Fibroblast of lung (primary cell): ENCODE data around the gene AKAP12. TPM values are rescaled to one million over a fixed set of nuclear protein-coding genes. Genes with fewer than 3 reads are reported as not detected.

Experiments used
- DNase-seq, 2 donors: peaks; one replicate each; pipeline versions ENCODE4 v3.0.0 to v3.0.0-alpha.2; 2010; ENCODE audit warnings: low read depth in 2 of 2
- H2AFZ ChIP-seq: 2 replicates; pipeline ENCODE4 v1.5.1; 2012; ENCODE audit warnings: low read length, control low read depth, inconsistent platforms
- H3K27ac ChIP-seq: 2 replicates; pipeline ENCODE4 v1.5.1; 2011; ENCODE audit warnings: low read length, control low read depth; ENCODE audit not compliant: insufficient read depth
- H3K27me3 ChIP-seq: 2 replicates; pipeline ENCODE4 v1.5.1; 2011; ENCODE audit warnings: mild to moderate bottlenecking, low read length; ENCODE audit not compliant: control insufficient read depth, insufficient read depth
- H3K36me3 ChIP-seq: 2 replicates; pipeline ENCODE4 v1.5.1; 2011; ENCODE audit warnings: low read length; ENCODE audit not compliant: control insufficient read depth, insufficient read depth
- H3K4me1 ChIP-seq: 2 replicates; pipeline ENCODE4 v1.5.1; 2011; ENCODE audit warnings: low read length; ENCODE audit not compliant: control insufficient read depth, insufficient read depth; ENCODE audit errors: extremely low read depth
- H3K4me2 ChIP-seq: 2 replicates; pipeline ENCODE4 v1.5.1; 2011; ENCODE audit warnings: low read length, control low read depth; ENCODE audit not compliant: insufficient read depth; ENCODE audit errors: extremely low read depth
- H3K4me3 ChIP-seq, 4 experiments: fragments of 200-600 bp in 1 of 4; sonication (generic) in 1 of 4; replicated peaks in 1 of 4; 2 replicates each; pipeline ENCODE4 v1.5.1; 2011 to 2016; ENCODE audit warnings: low read length in 4 of 4, low read depth in 3 of 4, mild to moderate bottlenecking in 3 of 4, control low read depth in 2 of 4, inconsistent platforms in 1 of 4, mixed read lengths in 1 of 4; ENCODE audit not compliant: insufficient read depth in 1 of 4; ENCODE audit errors: control extremely low read depth in 1 of 4
- H3K79me2 ChIP-seq: 2 replicates; pipeline ENCODE4 v1.5.1; 2012; ENCODE audit warnings: mild to moderate bottlenecking, low read length, inconsistent platforms; ENCODE audit not compliant: control insufficient read depth, insufficient read depth
- H3K9ac ChIP-seq: 2 replicates; pipeline ENCODE4 v1.5.1; 2011; ENCODE audit warnings: mild to moderate bottlenecking, low read length, control low read depth; ENCODE audit not compliant: insufficient read depth
- H3K9me3 ChIP-seq: 2 replicates; pipeline ENCODE4 v1.5.1; 2012; ENCODE audit warnings: low read depth, low read length; ENCODE audit not compliant: control insufficient read depth, insufficient read depth
- H4K20me1 ChIP-seq: 2 replicates; pipeline ENCODE4 v1.5.1; 2011; ENCODE audit warnings: low read length; ENCODE audit not compliant: control insufficient read depth, insufficient read depth; ENCODE audit errors: extremely low read depth
- EZH2 ChIP-seq: IDR thresholded peaks from 2 replicates; pipeline ENCODE4 v1.5.1; 2012; ENCODE audit warnings: low read length, control low read depth, mild to moderate bottlenecking; ENCODE audit errors: missing control alignments
- polyA plus RNA-seq, 2 donors: library from polyadenylated mRNA; depleted of rRNA in 1 of 2; stranded (reverse) in 1 of 2; unstranded in 1 of 2; fragments of >200 nt; gene quantifications; 2 replicates each; pipeline ENCODE4 v1.2.1, GENCODE V29; 2011 to 2012; ENCODE audit warnings: missing spikeins in 1 of 2
- total RNA-seq: library from RNA; depleted of rRNA; stranded (reverse); fragments of >200 nt; gene quantifications from 2 replicates; pipeline ENCODE4 v1.2.1, GENCODE V29; 2014
- TF ChIP-seq, protein P1 (sequence below), 2 donors: IDR thresholded peaks in 1 of 2; conservative IDR thresholded peaks in 1 of 2; 1 replicate in 1 of 2; 2 replicates in 1 of 2; pipeline ENCODE4 v1.5.1; 2011 to 2012; ENCODE audit warnings: low read length in 2 of 2, control low read depth in 1 of 2, inconsistent platforms in 1 of 2, low read depth in 1 of 2, mild to moderate bottlenecking in 1 of 2

Gene AKAP12
- total and polyA plus RNA-seq, 2 donors (not counting 1 experiment from before 2014, with no cell fraction given), result 68.5 to 133 TPM

DNA sequence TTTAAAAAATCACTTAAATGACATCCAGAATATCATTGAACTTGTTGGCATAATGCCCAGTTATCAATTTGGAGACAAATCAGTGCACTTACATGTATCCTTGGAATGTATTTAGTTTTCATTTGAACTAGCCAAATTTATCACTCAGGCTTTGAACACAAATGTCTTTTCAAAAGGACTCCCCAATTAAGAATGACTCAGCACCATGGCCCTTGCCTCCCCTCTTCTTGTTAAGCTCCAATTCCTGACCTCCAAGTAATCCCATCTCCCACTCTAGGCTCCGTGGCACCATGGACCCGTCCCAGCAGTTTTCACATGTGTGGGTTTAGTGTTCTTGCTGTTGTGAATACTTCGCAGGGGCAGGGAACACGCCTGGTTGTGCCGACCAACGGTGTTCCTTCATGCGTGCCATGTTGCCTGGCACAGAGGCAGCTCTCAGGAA, 2.7 kb downstream of the AKAP12 start:
- H3K9me3 ChIP-seq, result no peaks in the 10 kb centered on the region
- peaks cover 17% of the 10 kb centered on the region for H3K79me2 ChIP-seq
- H3K4me1 ChIP-seq, result peaks cover 3% of the 10 kb centered on the region
- H3K4me3 ChIP-seq, result peak overlapping the region in 2 of 4 experiments; percentile 76 to 89
- no peak overlapping the region for H3K27ac ChIP-seq
- no peak overlapping the region for H3K9ac ChIP-seq
- H3K4me2 ChIP-seq, result peak overlapping the region; percentile 51
- H2AFZ ChIP-seq, result no peak overlapping the region
- H3K27me3 ChIP-seq, result no peaks in the 10 kb centered on the region
- TF ChIP-seq, protein P1, sequence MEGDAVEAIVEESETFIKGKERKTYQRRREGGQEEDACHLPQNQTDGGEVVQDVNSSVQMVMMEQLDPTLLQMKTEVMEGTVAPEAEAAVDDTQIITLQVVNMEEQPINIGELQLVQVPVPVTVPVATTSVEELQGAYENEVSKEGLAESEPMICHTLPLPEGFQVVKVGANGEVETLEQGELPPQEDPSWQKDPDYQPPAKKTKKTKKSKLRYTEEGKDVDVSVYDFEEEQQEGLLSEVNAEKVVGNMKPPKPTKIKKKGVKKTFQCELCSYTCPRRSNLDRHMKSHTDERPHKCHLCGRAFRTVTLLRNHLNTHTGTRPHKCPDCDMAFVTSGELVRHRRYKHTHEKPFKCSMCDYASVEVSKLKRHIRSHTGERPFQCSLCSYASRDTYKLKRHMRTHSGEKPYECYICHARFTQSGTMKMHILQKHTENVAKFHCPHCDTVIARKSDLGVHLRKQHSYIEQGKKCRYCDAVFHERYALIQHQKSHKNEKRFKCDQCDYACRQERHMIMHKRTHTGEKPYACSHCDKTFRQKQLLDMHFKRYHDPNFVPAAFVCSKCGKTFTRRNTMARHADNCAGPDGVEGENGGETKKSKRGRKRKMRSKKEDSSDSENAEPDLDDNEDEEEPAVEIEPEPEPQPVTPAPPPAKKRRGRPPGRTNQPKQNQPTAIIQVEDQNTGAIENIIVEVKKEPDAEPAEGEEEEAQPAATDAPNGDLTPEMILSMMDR (conservative IDR thresholded peaks at IDR 0.05 in 1 of 2, IDR thresholded peaks at IDR 0.05 in 1 of 2; ENCODE audit: low read depth in 1 of 2, low read length in 2 of 2), result no peak
- TF ChIP-seq EZH2, result no peak
- no peaks in the 10 kb centered on the region for H4K20me1 ChIP-seq
- DNase-seq, result peak in 1 of 2 donors; percentile 68
- H3K36me3 ChIP-seq, result no peaks in the 10 kb centered on the region

DNA sequence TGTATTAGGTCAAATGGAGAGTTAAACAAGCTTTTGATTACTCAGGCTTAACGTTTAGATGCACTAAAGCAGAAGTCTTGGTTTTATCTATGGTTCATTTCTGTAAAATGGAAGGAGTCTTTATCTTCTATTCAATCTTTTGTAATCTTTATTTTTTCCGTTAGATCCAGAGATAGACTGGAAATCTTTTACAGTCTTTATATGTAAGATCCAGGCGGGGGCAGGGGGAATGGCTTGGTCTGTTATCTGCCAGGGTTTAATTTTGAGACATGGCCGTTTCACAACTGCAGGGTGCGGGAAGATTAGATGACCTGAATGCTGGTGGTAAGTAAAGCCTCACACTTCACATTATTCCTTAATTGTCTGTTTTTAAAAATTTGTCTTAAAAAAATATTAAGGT, 3.7 kb downstream of the AKAP12 start:
- H2AFZ ChIP-seq, result no peak overlapping the region

DNA sequence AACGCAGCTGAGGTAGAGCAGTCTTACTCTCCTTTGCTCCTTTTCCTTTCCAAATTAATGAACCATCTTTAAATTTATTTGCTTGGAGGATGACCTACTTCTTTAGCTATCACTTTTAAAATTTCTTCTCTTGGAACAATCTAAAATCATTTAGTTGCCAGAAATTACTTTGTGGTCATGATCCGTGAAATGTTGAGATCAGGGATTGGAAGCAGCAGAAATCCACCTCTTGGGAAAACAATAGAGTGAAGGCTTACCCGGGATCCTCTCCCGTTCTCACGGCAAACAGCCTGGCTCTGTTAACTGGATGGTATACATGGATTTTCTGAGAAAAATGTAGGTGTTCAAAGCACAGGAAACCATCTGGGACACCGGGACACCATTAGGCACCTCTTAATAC, 7.7 kb downstream of the AKAP12 start:
- TF ChIP-seq, protein P1 (conservative IDR thresholded peaks at IDR 0.05 in 1 of 2, IDR thresholded peaks at IDR 0.05 in 1 of 2; ENCODE audit: low read depth in 1 of 2, low read length in 2 of 2), result no peak
- no peak for TF ChIP-seq EZH2
- Histone ChIP-seq H3K9me3 (no peaks in the 10 kb centered on the region), H3K4me3 (no peak overlapping the region), H3K27ac (no peak overlapping the region), H4K20me1 (no peaks in the 10 kb centered on the region), H3K4me2 (no peak overlapping the region), H3K79me2 (peaks cover 7% of the 10 kb centered on the region), H3K4me1 (no peaks in the 10 kb centered on the region), H3K27me3 (no peaks in the 10 kb centered on the region), H2AFZ (no peak overlapping the region), H3K9ac (no peak overlapping the region), H3K36me3 (no peaks in the 10 kb centered on the region)
- DNase-seq, result peak in 1 of 2 donors; percentile 51

More for the DNA sequence above, 3.7 kb downstream of the AKAP12 start:
- Histone ChIP-seq H3K27me3 (no peaks in the 10 kb centered on the region), H3K4me3 (no peak overlapping the region), H3K4me1 (peaks cover 3% of the 10 kb centered on the region), H3K27ac (no peak overlapping the region), H4K20me1 (no peaks in the 10 kb centered on the region), H3K9me3 (no peaks in the 10 kb centered on the region), H3K36me3 (no peaks in the 10 kb centered on the region), H3K9ac (no peak overlapping the region), H3K4me2 (no peak overlapping the region), H3K79me2 (peaks cover 17% of the 10 kb centered on the region)
- no peak for DNase-seq
- TF ChIP-seq, protein P1 (conservative IDR thresholded peaks at IDR 0.05 in 1 of 2, IDR thresholded peaks at IDR 0.05 in 1 of 2; ENCODE audit: low read depth in 1 of 2, low read length in 2 of 2), result no peak
- no peak for TF ChIP-seq EZH2
